Measurements from ENCODE around the gene KCTD16. TPM values are rescaled to one million over a fixed set of nuclear protein-coding genes. Genes with fewer than 3 reads are reported as not detected.

Gene KCTD16
- total RNA-seq, 2 donors from 2014 or later = 0.29 to 0.44 TPM

- Histone ChIP-seq H3K9me3 (ENCODE audit: control insufficient read depth, low read length) (no peaks in the 10 kb centered on the region), H3K9ac (ENCODE audit: extremely low read depth, low read length, poor library complexity, severe bottlenecking) (no peak overlapping the region), H3K4me1 (ENCODE audit: control insufficient read depth, insufficient read depth, low read length) (peaks cover 3% of the 10 kb centered on the region), H3K27me3 (ENCODE audit: control insufficient read depth, insufficient read depth, low read length, poor library complexity, severe bottlenecking) (no peaks in the 10 kb centered on the region), H3K4me3 (ENCODE audit: low read length) (no peak overlapping the region), H3K36me3 (ENCODE audit: control insufficient read depth, insufficient read depth, low read length) (no peaks in the 10 kb centered on the region), H3K27ac (ENCODE audit: low read depth, low read length) (no peak overlapping the region)
- 90 to 100% methylated on average over 1 to 2 of the region's 2 CpGs for WGBS, 2 experiments (ENCODE audit: insufficient coverage in 1 of 2, insufficient read length in 1 of 2)
- no peaks in the 10 kb centered on the region for H3K27me3 Mint-ChIP-seq (ENCODE audit: insufficient read depth)
- DNase-seq = no peak
- no peak overlapping the region for H3K27ac Mint-ChIP-seq
- no peak overlapping the region for H3K4me3 Mint-ChIP-seq
- no peaks in the 10 kb centered on the region for H3K9me3 Mint-ChIP-seq
- H3K36me3 Mint-ChIP-seq (ENCODE audit: low read depth) = no peaks in the 10 kb centered on the region
- H3K4me1 Mint-ChIP-seq = peaks cover 7% of the 10 kb centered on the region
- no peak for TF ChIP-seq CTCF (conservative IDR thresholded peaks at IDR 0.05)
Measured at GRCh38 chr5:144462577-144462976, 291.9 kb downstream of the KCTD16 start.

- Mint-ChIP-seq H3K27me3 (ENCODE audit: insufficient read depth) (no peaks in the 10 kb centered on the region), H3K36me3 (ENCODE audit: low read depth) (no peaks in the 10 kb centered on the region), H3K4me3 (no peak overlapping the region), H3K4me1 (peaks cover 16% of the 10 kb centered on the region), H3K9me3 (no peaks in the 10 kb centered on the region), H3K27ac (no peak overlapping the region)
- Histone ChIP-seq H3K4me1 (ENCODE audit: control insufficient read depth, insufficient read depth, low read length) (peaks cover 6% of the 10 kb centered on the region), H3K27me3 (ENCODE audit: control insufficient read depth, insufficient read depth, low read length, poor library complexity, severe bottlenecking) (no peaks in the 10 kb centered on the region), H3K9me3 (ENCODE audit: control insufficient read depth, low read length) (no peaks in the 10 kb centered on the region), H3K4me3 (ENCODE audit: low read length) (no peak overlapping the region), H3K27ac (ENCODE audit: low read depth, low read length) (no peak overlapping the region), H3K9ac (ENCODE audit: extremely low read depth, low read length, poor library complexity, severe bottlenecking) (no peak overlapping the region), H3K36me3 (ENCODE audit: control insufficient read depth, insufficient read depth, low read length) (no peaks in the 10 kb centered on the region)
- no peak for TF ChIP-seq CTCF (conservative IDR thresholded peaks at IDR 0.05)
- no peak for DNase-seq
- 87 to 93% methylated on average over 2 of the region's 3 CpGs for WGBS, 2 experiments (ENCODE audit: insufficient coverage in 1 of 2, insufficient read length in 1 of 2)
Measured at GRCh38 chr5:144463481-144464223, 293.0 kb downstream of the KCTD16 start.

GRCh38 chr5:144464306-144464705 lies 293.6 kb downstream of the KCTD16 start:
- no peak overlapping the region for H3K4me3 Mint-ChIP-seq
- no peak overlapping the region for H3K4me3 ChIP-seq (ENCODE audit: low read length)
- no peak overlapping the region for H3K27ac ChIP-seq (ENCODE audit: low read depth, low read length)
- 88 to 100% methylated on average over 1 of the region's 1 CpG for WGBS, 2 experiments (ENCODE audit: insufficient coverage in 1 of 2, insufficient read length in 1 of 2)
- no peak overlapping the region for H3K27ac Mint-ChIP-seq
- no peaks in the 10 kb centered on the region for H3K27me3 ChIP-seq (ENCODE audit: control insufficient read depth, insufficient read depth, low read length, poor library complexity, severe bottlenecking)
- H3K4me1 ChIP-seq (ENCODE audit: control insufficient read depth, insufficient read depth, low read length) = peaks cover 6% of the 10 kb centered on the region
- H3K9ac ChIP-seq (ENCODE audit: extremely low read depth, low read length, poor library complexity, severe bottlenecking) = no peak overlapping the region
- no peaks in the 10 kb centered on the region for H3K9me3 ChIP-seq (ENCODE audit: control insufficient read depth, low read length)
- H3K36me3 ChIP-seq (ENCODE audit: control insufficient read depth, insufficient read depth, low read length) = no peaks in the 10 kb centered on the region
- DNase-seq = no peak
- peaks cover 20% of the 10 kb centered on the region for H3K4me1 Mint-ChIP-seq
- no peak for TF ChIP-seq CTCF (conservative IDR thresholded peaks at IDR 0.05)
- no peaks in the 10 kb centered on the region for H3K36me3 Mint-ChIP-seq (ENCODE audit: low read depth)
- H3K9me3 Mint-ChIP-seq = no peaks in the 10 kb centered on the region
- H3K27me3 Mint-ChIP-seq (ENCODE audit: insufficient read depth) = no peaks in the 10 kb centered on the region

Data from endodermal cell (in vitro differentiated cells).